Activated CD8-positive, alpha-beta memory T cell treated with anti-CD3 and anti-CD28 coated beads, Interleukin-2, amount 50 U/mL, for 1 hour (primary cell): ENCODE data around the gene CLEC19A.

Experiments
- DNase-seq: peaks from one replicate; pipeline ENCODE4 v3.0.0-alpha.2; 2020; ENCODE audit errors: extremely low read depth

The CLEC19A gene

GRCh38 chr16:19328364-19328763, 42.8 kb downstream of the CLEC19A start:
- DNase-seq = no peak

GRCh38 chr16:19329932-19330331, 44.4 kb downstream of the CLEC19A start:
- no peak for DNase-seq

- DNase-seq = no peak
Observed at GRCh38 chr16:19330841-19331397, 45.4 kb downstream of the CLEC19A start.

GRCh38 chr16:19331794-19332193, 46.3 kb downstream of the CLEC19A start:
- no peak for DNase-seq

GRCh38 chr16:19338335-19338734, 52.8 kb downstream of the CLEC19A start:
- DNase-seq = no peak

- DNase-seq = no peak
Observed at GRCh38 chr16:19344224-19344801, 58.8 kb downstream of the CLEC19A start.

- DNase-seq = no peak
Observed at GRCh38 chr16:19344980-19345379, 59.4 kb downstream of the CLEC19A start.

GRCh38 chr16:19346335-19346922, 60.9 kb downstream of the CLEC19A start:
- DNase-seq = no peak

GRCh38 chr16:19348125-19348524, 62.6 kb downstream of the CLEC19A start:
- DNase-seq = no peak

- no peak for DNase-seq
Observed at GRCh38 chr16:19348578-19349315, 63.2 kb downstream of the CLEC19A start.

GRCh38 chr16:19354371-19354770, 68.8 kb downstream of the CLEC19A start:
- DNase-seq = no peak

- DNase-seq = no peak
Observed at GRCh38 chr16:19356024-19356952, 70.8 kb downstream of the CLEC19A start.

- DNase-seq = no peak
Observed at GRCh38 chr16:19359556-19359955, 74.0 kb downstream of the CLEC19A start.
